Sigmoid colon (tissue), 4 donors: ENCODE measurements around the gene CPEB1.

ENCODE experiments used
- EP300 ChIP-seq, 4 donors: sonication (generic); formaldehyde crosslinking; IDR thresholded peaks; one replicate each; pipeline ENCODE4 v1.6.1; 2017; ENCODE audit warnings: antibody characterized with exemption in 4 of 4
- POLR2A ChIP-seq, 2 donors: fragments of 450-650 bp; IDR thresholded peaks; one replicate each; pipeline ENCODE4 v1.6.1; 2016; ENCODE audit warnings: antibody characterized with exemption in 2 of 2, mild to moderate bottlenecking in 2 of 2, moderate library complexity in 2 of 2
- POLR2AphosphoS5 ChIP-seq, 4 donors: sonication (generic); formaldehyde crosslinking; IDR thresholded peaks; one replicate each; pipeline ENCODE4 v1.6.1; 2017; ENCODE audit warnings: antibody characterized with exemption in 4 of 4
- TF ChIP-seq, protein P1 (sequence below), 4 experiments: fragments of 450-650 bp in 3 of 4; fragments of 200-600 bp in 1 of 4; IDR thresholded peaks; one replicate each; pipeline ENCODE4 v1.5.1; 2016 to 2019; ENCODE audit warnings: antibody characterized with exemption in 4 of 4, mild to moderate bottlenecking in 3 of 4, moderate library complexity in 2 of 4

- TF ChIP-seq POLR2A (IDR thresholded peaks at IDR 0.05) (no peak), EP300 (IDR thresholded peaks at IDR 0.05) (no peak), POLR2AphosphoS5 (IDR thresholded peaks at IDR 0.05) (no peak)
- TF ChIP-seq, protein P1, sequence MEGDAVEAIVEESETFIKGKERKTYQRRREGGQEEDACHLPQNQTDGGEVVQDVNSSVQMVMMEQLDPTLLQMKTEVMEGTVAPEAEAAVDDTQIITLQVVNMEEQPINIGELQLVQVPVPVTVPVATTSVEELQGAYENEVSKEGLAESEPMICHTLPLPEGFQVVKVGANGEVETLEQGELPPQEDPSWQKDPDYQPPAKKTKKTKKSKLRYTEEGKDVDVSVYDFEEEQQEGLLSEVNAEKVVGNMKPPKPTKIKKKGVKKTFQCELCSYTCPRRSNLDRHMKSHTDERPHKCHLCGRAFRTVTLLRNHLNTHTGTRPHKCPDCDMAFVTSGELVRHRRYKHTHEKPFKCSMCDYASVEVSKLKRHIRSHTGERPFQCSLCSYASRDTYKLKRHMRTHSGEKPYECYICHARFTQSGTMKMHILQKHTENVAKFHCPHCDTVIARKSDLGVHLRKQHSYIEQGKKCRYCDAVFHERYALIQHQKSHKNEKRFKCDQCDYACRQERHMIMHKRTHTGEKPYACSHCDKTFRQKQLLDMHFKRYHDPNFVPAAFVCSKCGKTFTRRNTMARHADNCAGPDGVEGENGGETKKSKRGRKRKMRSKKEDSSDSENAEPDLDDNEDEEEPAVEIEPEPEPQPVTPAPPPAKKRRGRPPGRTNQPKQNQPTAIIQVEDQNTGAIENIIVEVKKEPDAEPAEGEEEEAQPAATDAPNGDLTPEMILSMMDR (IDR thresholded peaks at IDR 0.05): no peak
Observed at GRCh38 chr15:82692171-82692570, 45.0 kb upstream of the CPEB1 start.
